A673 (cell line): ENCODE measurements around the gene ASTN2. TPM values are rescaled to one million over a fixed set of nuclear protein-coding genes. Genes with fewer than 3 reads are reported as not detected.

Source experiments
- BruUV-seq: library from RNA; stranded (reverse); fragments of 400-500 nt; replicated peaks from 2 replicates; lab custom pipeline; 2021; lab: Mats Ljungman, UMichigan
- CTCF ChIA-PET: fragments of 300-600 bp; sonication (Branson Sonifier 250); formaldehyde crosslinking; loops from one replicate; lab custom pipeline; 2022; ENCODE audit warnings: antibody characterized with exemption; lab: Charles Lee
- POLR2A ChIA-PET: fragments of 300-600 bp; sonication (Branson Sonifier 250); formaldehyde crosslinking; loops from one replicate; lab custom pipeline; 2022; ENCODE audit warnings: antibody characterized with exemption; ENCODE audit not compliant: low non-redundant PET; lab: Charles Lee
- DNase-seq: peaks from one replicate; pipeline ENCODE4 v3.0.0-alpha.2; 2015; ENCODE audit warnings: low spot score
- H3K27ac ChIP-seq: fragments of 200-600 bp; sonication (generic); 2 replicates; pipeline ENCODE4 v1.5.1; 2016; ENCODE audit warnings: mixed run types, low read depth, mild to moderate bottlenecking, mixed read lengths, antibody characterized with exemption, low read length; ENCODE audit not compliant: poor library complexity, severe bottlenecking
- H3K27me3 ChIP-seq: fragments of 200-600 bp; sonication (generic); replicated peaks from 2 replicates; pipeline ENCODE4 v1.6.1; 2017; ENCODE audit warnings: mixed run types, low read depth, mild to moderate bottlenecking, mixed read lengths, antibody characterized with exemption, low read length; ENCODE audit not compliant: insufficient read depth, poor library complexity
- H3K36me3 ChIP-seq: fragments of 200-600 bp; sonication (generic); 2 replicates; pipeline ENCODE4 v1.6.1; 2016; ENCODE audit warnings: mixed run types, mild to moderate bottlenecking, mixed read lengths, antibody characterized with exemption, low read length; ENCODE audit not compliant: insufficient read depth, poor library complexity, severe bottlenecking
- H3K4me1 ChIP-seq: fragments of 200-600 bp; sonication (generic); 2 replicates; pipeline ENCODE4 v1.6.1; 2017; ENCODE audit warnings: mixed run types, mild to moderate bottlenecking, mixed read lengths, antibody characterized with exemption, low read length; ENCODE audit not compliant: insufficient read depth, poor library complexity, severe bottlenecking
- H3K4me3 ChIP-seq: fragments of 200-600 bp; sonication (generic); 2 replicates; pipeline ENCODE4 v1.5.1; 2016; ENCODE audit warnings: low read depth, mixed run types, mild to moderate bottlenecking, mixed read lengths, low read length; ENCODE audit not compliant: poor library complexity, severe bottlenecking
- H3K9me3 ChIP-seq: fragments of 200-600 bp; sonication (generic); 2 replicates; pipeline ENCODE4 v1.6.1; 2016; ENCODE audit warnings: mixed run types, low read depth, mild to moderate bottlenecking, mixed read lengths, antibody characterized with exemption, low read length; ENCODE audit not compliant: poor library complexity, severe bottlenecking
- EZH2 ChIP-seq: fragments of 200-600 bp; sonication (generic); IDR thresholded peaks from 2 replicates; pipeline ENCODE4 v1.6.1; 2017; ENCODE audit warnings: borderline replicate concordance, low read depth, mild to moderate bottlenecking, mixed read lengths, antibody characterized with exemption, low read length; ENCODE audit not compliant: poor library complexity, severe bottlenecking
- intact Hi-C: fragments of 100-400 bp; cut with micrococcal nuclease; formaldehyde crosslinking; loops from one replicate; pipeline ENCODE4 v1.10.0; 2022; ENCODE audit not compliant: unreplicated experiment
- total RNA-seq: library from RNA; stranded (reverse); gene quantifications from 2 replicates; pipeline ENCODE4 v1.2.3, GENCODE V29; 2021
- TF ChIP-seq, protein P1 (sequence below): fragments of 300-800, 200-600 bp; sonication (generic); conservative IDR thresholded peaks from 2 replicates; pipeline ENCODE4 v1.5.1; 2017; ENCODE audit warnings: low read depth, mild to moderate bottlenecking, antibody characterized with exemption, low read length, moderate library complexity, mixed read lengths

The ASTN2 gene
- total RNA-seq, 1 experiment from 2014 or later, result 3.4 TPM

DNA sequence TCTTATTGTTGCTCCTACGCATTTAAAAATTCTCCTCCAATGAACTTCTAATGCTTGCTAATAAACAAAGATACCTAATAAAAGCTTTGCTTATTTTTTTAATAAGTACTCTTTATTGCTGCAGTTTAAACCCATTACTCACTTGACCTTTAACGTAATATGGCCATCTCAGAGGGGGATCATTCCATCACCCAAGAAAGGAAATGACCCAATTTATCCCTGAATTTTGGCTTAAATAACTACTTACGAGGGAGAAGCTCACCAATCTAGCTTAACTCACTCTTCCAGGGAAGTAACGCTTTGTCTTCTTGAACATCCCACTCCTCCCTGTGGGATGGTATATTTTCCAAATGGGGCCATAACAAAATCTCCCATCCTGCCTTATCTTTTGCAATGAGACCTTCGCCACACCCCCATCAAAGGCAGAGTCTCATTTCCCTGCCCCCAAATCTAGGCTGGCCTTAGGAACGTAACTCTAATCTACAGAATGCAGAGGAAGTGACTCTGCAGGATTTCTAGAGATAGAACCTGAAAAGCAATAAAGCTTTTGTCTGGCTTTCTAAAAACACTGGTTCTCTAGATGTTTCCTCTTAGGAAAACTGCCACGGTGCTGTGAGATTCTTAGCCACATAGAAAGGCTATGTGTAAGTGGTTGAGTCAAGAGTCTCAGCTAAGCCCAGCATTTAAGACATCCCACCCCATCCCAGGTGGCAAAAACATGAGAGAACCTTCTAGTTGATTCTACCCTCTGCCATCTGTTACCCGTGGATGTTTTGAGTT, 310.0 kb downstream of the ASTN2 start:
- no peaks in the 10 kb centered on the region for H3K27me3 ChIP-seq
- no peak overlapping the region for H3K27ac ChIP-seq
- no peak overlapping the region for H3K4me3 ChIP-seq
- intact Hi-C loops, result no loop called here
- no peak for TF ChIP-seq EZH2
- TF ChIP-seq, protein P1, sequence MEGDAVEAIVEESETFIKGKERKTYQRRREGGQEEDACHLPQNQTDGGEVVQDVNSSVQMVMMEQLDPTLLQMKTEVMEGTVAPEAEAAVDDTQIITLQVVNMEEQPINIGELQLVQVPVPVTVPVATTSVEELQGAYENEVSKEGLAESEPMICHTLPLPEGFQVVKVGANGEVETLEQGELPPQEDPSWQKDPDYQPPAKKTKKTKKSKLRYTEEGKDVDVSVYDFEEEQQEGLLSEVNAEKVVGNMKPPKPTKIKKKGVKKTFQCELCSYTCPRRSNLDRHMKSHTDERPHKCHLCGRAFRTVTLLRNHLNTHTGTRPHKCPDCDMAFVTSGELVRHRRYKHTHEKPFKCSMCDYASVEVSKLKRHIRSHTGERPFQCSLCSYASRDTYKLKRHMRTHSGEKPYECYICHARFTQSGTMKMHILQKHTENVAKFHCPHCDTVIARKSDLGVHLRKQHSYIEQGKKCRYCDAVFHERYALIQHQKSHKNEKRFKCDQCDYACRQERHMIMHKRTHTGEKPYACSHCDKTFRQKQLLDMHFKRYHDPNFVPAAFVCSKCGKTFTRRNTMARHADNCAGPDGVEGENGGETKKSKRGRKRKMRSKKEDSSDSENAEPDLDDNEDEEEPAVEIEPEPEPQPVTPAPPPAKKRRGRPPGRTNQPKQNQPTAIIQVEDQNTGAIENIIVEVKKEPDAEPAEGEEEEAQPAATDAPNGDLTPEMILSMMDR, result no peak
- H3K9me3 ChIP-seq, result no peaks in the 10 kb centered on the region
- DNase-seq, result peak; percentile 32
- POLR2A ChIA-PET, result no interaction called here
- no TSS peak for BruUV-seq
- H3K36me3 ChIP-seq, result no peaks in the 10 kb centered on the region
- no peaks in the 10 kb centered on the region for H3K4me1 ChIP-seq
- CTCF ChIA-PET, result no interaction called here

DNA sequence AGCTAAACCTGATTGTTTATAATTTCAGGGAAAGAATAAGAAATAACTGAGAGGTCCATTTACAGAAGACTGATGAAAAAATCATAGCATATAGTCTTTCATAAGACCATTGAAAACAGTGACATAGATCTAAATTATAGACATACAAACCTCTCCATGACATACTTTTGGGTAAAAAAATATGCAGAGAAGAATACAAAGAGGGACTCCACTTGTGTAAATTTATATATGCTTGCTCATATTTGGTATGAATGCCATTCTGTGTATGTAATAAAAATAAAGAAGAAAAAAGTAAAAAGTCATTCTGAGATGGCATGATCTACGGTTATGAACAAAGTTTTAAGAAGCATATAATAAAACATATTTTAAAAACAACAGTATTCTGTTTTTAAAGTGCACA, 310.7 kb downstream of the ASTN2 start:
- Histone ChIP-seq H3K9me3 (no peaks in the 10 kb centered on the region), H3K36me3 (no peaks in the 10 kb centered on the region), H3K4me3 (no peak overlapping the region), H3K27ac (no peak overlapping the region), H3K4me1 (no peaks in the 10 kb centered on the region), H3K27me3 (no peaks in the 10 kb centered on the region)
- intact Hi-C loops, result no loop called here
- TF ChIP-seq, protein P1, result no peak
- no peak for TF ChIP-seq EZH2
- ChIA-PET CTCF (no interaction called here), POLR2A (no interaction called here)
- no TSS peak for BruUV-seq
- DNase-seq, result no peak

DNA sequence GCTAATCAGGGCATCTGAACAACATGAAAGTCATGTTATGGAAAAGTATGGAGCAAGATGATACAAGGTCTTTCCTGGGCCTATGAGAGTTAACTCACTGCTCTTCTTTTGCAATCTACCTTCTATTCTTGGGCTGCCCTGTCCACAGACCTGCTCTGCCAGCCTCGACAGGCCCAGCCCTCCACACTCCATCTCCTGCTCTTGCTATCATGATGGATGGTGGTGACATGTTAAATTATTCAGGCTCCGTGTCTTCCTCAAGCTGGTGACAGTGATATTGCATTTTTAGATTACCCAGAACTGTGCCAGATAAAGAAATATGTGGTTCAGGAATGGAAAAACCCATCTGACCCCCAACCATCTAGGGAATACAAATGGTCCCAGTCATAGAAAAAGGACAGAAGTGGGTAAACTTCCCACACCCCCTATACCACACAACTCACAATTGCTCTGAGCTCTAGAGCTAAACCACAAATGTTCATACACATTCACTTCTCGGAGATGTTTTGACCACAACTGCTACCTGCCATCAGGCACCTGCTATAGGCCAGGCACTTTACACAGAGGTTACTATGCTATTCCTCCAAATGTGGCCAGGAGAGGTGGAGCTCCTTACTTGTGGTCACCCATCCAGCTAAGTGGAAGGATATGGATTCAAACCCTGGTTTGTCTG, 311.3 kb downstream of the ASTN2 start:
- POLR2A ChIA-PET, result interaction anchor here (0.6 kb wide), 1 partner anchor 1254 kb away, joined by 3 read pairs; no protein-coding TSS in a partner anchor

More for the DNA sequence above, 311.3 kb downstream of the ASTN2 start:
- Histone ChIP-seq H3K4me1 (no peaks in the 10 kb centered on the region), H3K27me3 (no peaks in the 10 kb centered on the region), H3K4me3 (no peak overlapping the region), H3K27ac (no peak overlapping the region), H3K9me3 (no peaks in the 10 kb centered on the region), H3K36me3 (no peaks in the 10 kb centered on the region)
- BruUV-seq, result no TSS peak
- CTCF ChIA-PET, result no interaction called here
- intact Hi-C loops, result no loop called here
- DNase-seq, result no peak
- TF ChIP-seq, protein P1, result no peak
- TF ChIP-seq EZH2, result no peak
